HG03575 (cell line): Measurements from ENCODE around the gene UNC5A.

Experiments
- ATAC-seq: cut with Tn5 transposase; IDR thresholded peaks from one replicate; pipeline ENCODE4 v1.9.1; 2021; ENCODE audit not compliant: unreplicated experiment, insufficient number of reproducible peaks, low FRiP score; ENCODE audit errors: extremely low read depth

Gene UNC5A

DNA sequence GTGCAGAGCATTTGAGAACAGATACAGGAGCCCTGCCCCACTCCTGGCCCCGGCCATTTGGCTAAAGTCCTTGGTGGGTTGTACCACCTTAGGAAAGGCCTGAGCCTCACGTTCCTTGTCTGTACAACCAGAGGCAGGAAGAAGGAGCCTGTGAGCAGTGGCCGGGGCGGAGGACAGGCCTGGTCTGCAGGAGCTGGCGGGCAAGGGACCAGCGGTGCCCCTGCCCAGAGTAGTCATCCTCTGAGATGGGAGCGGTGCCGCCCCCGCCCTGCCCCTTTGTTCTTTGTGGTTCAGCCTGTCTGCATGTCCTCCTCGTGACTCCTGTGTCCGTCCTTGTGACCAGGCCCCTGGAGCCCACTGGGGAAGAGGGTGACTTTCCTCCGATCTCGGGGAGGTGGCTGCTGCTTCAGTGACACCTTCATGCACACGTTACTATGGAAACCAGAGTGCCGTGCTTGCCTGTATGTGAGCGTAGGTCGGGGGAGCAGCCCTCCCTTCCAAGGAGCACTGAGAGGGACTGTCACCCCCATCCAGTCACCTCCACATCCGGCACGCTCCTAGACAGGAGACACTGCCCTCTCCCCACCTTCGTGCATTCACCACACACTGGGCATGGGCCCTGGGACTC lies 42.9 kb downstream of the UNC5A start:
- no peak for ATAC-seq

DNA sequence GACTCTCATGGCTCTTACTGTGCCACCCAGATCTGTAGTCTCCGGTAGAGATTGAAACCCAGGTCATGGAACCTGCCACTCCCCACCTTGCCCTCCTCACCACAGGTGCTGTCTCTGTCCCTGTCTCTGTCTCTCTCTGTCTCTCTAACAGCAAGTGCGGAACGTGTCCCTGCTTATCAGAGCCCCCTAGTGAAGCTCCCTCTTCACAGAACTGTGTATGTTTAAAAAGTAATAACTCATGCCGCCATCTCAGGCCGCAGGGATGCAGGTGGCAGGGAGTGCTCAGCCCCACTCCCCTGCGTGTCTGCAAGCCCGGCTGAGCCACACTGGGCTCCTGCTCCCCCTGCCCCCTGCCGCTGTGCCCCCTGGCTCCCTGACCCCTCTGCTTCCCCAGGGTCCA lies 43.8 kb downstream of the UNC5A start:
- no peak for ATAC-seq

DNA sequence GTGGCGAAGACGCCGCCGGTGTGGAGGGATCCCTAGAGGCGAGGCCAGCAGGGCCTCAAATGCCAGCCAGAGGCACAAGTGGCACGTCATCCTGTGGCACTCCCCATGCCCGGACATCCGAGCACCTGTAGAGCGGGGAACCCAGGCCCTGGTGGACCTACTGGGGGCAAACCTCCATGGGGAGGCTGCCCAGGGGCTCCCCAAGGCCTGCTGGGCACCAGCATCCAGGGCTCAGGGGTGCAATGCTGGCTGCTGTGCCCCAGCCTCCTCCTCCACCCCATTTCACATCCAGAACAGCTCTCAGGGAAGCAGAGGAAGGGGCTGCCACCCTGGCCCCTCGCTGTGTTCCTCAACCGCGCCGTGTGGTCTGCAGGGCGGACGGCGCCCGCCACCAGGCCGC lies 45.2 kb downstream of the UNC5A start:
- ATAC-seq = no peak

DNA sequence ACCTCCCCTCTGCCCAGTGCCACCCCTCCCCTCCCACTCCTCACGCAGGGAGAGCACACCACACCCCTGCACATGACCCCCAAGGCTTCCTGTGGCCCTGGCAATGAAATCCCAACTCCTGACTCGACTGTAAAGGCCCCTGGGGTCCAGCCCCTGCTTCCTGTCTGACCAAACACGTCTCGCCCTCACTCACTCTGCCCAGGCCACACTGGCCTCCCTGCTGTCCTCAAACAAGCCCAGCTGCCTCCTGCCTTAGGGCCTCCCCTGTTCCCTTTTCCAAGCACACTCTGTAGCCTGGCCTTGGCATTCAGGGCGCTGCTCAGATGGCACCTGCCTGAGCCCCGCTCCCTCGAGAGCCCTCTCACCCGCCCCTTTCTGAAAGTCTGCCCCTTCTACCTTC lies 46.4 kb downstream of the UNC5A start:
- no peak for ATAC-seq

DNA sequence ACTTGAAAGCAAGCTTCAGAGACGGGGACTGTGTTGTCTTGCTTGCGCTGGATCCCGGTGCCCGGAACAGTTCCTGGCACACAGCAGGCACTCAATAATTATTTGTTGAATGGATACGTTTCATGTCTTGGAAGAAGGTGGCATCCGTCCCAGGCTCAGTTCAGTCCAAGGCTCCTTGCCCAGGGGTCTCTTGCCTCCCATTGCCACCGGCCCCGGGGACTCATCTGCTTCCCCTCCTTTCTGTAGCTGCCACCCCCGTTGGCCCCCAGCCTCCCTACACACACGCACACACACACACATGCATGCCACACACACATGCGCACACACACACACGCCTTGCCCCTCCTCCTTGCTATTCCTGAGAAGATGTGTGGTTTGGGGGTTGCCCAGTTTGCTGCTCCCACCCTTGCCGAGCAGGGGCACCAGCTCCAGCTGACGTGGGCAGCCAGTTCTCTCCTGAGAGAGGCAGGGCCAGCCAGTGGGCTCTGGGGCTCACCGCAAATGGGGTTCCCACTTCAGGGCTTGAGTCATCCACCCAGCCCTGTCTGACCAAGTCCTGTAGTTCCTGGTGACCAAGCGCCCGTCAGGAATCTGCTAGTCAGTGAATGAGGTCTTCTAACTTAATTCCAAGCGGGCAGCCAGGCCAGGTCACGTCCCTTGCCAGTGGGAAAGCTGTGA lies 47.0 kb downstream of the UNC5A start:
- no peak for ATAC-seq

DNA sequence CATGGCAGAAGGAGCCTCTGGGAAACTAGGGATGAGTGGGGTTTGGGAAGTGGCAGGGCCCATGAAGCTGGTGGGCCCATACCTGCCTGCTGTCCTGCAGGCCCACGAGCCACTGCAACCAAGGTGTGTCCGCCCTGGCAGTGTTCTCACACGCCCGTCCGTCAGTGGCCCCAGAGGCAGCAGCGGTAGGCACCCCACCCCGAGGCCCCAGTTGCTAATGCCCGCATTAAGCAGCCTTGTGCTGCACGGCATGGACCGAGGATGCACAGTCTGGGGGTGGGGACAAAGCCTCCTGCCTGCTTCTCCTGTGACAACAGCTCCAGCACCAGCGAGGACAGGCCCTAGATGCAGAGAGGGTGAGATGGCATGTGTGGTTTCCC lies 47.5 kb downstream of the UNC5A start:
- no peak for ATAC-seq

DNA sequence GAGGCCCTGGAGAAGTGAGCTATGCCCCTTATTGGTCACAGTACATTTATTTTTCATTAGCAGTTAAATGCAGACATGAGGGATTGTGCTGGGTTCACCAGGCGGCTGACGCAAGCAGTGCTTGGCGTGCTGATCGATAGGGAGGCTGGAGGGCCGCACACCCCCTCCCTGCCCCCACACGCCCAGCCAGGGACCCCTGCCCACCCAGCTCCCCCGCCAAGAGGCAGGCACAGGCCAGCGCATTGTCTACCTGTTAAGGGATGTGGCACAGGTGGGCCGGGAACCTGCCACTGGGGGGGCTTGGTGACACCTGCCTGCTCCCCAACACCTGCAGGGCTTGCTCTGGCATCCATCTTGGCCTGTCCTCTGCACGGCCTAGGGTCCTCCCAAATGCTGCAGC lies 49.6 kb downstream of the UNC5A start:
- no peak for ATAC-seq

DNA sequence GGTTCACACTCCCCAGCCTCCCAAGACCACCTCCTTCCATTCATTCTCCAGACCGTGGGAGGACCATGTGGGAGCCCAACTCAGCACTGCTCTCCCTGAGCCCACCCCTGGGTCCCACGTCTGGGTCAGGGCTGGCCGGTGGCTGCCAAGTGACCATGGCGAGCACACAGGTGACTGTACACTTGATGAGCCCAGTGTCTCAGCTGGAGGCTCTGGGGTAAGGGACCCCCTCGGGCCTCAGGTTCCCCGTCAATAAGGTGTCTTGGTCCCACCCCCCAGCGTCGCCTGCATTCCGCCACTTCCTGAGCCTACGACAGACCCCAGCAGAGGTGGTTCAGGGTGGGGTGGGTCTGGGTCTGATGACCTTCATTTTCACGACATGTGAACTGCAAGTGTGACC lies 50.0 kb downstream of the UNC5A start:
- no peak for ATAC-seq

DNA sequence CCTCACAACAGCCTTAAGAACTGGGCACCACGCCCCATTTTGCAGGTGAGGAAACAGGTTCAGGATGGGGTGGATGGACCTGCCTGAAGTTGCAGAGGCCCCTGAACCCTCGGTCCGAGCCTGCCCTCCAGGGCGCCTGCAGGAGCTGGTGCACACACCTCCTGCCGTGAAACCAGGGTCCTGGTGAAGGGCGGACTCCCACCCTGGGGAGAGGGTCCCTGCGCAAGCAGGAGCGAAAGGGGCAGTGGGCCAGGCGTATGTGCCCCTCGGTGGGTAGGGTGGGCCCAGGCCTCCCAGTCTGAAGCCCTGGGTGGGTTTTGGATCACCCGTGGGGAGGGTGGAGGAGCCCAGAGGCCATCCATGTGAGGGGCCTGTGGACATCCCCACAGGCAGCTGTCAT lies 50.9 kb downstream of the UNC5A start:
- no peak for ATAC-seq

DNA sequence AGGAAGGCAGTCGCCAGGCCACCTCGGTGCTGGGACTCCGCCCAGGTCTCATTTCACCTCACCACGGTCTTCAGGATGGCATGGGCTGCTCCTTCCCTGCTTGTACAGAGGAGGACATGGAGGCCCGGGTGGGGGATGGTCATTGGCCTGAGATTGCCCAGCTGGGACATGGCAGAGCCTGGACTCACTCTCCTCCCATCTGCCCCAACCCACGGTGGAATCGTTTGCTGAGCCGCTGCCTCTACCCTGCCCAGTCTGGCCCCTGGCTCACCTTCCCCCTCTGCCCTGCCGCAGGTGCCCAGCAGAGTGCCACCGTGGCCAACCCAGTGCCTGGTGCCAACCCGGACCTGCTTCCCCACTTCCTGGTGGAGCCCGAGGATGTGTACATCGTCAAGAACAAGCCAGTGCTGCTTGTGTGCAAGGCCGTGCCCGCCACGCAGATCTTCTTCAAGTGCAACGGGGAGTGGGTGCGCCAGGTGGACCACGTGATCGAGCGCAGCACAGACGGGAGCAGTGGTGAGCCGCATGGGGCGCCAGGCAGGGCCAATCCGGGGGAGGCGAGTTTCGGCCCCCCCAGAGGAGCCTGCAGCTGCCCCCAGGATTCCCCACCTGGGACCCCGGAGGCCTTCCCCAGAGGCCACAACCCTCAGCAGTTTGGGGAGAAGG lies 52.1 kb downstream of the UNC5A start:
- no peak for ATAC-seq

DNA sequence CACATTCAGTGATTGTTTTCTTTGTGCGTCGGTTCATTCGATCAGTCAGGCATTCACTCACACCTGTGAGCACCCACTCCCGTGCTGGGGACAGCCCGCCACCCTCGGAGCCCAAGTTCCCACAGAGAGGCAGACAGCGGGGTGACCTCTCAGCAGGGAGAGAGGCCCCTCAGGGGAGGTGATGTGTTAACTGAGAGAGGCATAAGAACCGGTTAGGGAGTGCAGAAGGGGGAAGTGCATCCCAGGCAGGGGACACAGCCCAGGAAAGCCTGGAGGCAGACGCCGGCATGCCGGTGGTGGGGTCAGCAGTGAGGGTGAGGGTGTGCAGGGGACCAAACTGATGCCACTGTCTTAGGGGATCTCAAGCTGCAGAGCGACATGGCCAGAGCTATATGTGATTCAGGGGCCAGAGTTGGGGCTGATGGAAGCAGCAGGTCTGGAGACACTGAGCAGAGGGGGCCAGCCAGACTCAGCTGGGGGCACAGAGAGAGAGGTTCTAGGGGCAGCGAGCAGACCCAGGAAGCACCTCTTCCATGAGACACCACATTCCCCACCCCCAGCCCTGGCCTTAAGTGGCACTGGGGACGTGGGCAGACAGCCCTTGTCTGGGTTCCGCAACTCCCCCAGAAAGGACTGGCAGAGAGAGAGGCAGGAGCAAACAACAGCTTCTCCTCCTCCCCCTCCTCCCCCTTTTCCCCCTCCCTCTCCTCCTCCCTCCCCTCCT lies 52.8 kb downstream of the UNC5A start:
- no peak for ATAC-seq

DNA sequence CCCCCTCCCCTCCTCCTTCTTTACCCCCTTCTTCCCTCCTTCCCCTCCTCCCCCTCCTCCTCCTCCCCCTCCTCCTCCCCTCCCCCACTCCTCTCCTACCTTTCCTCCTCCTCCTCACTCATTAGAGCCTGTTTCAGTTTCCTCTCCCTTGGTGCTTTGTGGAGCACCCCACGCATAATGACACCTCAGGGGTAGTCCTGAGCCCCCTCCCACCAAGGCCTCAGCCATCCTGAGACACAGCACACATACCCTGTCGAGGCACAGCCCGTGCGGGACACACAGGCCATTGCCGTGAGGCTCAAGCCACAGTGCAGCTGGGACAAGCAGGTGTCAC lies 53.4 kb downstream of the UNC5A start:
- ATAC-seq = no peak

DNA sequence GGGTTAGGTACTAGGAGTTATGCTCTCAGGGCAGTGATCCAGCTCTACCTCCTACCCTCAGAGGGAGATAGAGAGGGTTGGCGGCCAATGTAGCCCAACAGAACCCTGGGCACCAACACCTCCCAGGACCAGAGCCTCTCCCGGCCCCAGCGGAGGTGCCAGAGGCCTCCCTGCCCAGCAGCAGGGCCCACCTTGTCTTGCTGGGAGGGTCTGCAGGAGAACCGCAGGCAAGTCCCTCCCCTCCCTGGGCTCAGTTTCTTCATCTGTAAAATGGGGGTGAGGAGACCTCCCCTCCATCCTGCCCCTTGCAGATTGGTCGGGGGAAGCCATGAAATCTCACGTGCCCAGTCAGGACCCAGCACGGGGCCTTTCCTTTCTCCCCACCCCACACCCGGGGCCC lies 54.4 kb downstream of the UNC5A start:
- no peak for ATAC-seq

DNA sequence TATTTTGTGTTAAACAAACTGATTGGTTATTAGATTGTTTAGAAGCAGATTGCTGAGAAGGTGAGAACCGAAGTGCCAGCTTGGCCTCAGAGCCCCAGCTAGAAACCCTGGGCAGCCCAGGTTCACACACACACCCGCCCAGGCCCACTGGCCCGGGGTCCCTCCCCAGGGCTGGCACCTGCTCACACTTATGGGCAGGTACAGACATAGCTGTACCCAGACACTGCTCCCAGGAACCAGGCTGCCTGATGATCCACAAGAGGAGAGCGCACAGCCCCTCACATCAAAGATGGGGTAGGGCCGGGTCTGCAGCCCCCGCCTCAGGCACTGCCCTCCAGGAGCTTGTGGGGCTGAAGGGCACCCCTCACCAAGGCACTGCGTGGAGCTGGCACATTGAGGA lies 55.6 kb downstream of the UNC5A start:
- ATAC-seq = no peak

DNA sequence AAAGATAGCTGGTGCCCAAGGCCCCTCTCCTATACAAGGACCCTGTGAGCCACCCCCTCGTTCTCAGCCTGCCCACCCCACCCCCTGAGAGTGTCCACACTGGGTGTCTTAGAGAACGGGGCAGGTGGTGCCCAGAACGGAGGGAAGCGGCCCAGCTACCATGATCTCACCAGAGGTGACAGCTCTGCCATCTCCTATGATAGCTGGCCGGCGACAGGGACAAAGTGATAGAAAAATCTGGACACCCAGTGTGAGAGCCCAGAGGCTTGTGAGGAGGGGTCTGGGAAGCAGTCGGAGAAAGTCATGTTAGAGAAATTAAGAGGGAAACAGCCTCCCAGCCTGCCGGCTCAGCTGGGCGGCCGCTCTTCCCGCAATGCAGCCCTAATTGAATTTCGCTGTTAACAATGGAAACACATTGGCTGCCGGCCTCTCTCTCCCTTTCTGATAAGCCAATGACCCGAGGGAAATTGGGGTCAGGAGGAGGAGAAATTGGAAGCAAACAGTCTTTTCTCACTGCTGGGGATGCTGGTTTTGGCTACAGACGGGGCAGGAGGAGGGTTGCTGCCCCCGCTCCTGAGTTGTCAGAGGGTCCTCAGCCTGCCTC lies 56.5 kb downstream of the UNC5A start:
- ATAC-seq = no peak

DNA sequence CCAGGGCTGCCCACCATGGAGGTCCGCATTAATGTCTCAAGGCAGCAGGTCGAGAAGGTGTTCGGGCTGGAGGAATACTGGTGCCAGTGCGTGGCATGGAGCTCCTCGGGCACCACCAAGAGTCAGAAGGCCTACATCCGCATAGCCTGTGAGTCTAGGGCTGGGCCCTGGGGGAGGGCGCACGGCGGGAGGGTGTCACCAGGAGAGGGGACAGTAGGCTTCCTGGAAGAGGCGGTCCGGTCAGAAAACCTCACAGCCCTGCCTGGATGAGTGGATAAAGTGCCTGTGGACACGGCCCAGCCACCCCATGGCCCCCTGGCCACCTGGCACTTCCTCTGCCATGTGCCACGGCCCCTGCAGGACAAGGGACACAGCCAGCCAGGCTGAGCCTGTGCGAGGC lies 57.8 kb downstream of the UNC5A start:
- no peak for ATAC-seq

DNA sequence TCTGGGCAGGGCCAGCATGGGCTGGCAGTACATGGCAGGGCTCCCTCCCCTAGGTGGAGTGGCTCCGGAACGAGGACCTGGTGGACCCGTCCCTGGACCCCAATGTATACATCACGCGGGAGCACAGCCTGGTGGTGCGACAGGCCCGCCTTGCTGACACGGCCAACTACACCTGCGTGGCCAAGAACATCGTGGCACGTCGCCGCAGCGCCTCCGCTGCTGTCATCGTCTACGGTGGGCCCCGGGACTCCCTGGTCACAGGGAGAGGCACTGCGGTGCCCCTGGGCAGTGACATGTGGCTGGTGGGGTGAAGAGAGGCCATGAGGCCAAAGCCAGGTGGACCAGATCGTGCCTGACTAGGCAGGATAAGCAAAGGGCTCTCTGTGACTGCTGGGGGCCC lies 58.4 kb downstream of the UNC5A start:
- ATAC-seq = no peak

DNA sequence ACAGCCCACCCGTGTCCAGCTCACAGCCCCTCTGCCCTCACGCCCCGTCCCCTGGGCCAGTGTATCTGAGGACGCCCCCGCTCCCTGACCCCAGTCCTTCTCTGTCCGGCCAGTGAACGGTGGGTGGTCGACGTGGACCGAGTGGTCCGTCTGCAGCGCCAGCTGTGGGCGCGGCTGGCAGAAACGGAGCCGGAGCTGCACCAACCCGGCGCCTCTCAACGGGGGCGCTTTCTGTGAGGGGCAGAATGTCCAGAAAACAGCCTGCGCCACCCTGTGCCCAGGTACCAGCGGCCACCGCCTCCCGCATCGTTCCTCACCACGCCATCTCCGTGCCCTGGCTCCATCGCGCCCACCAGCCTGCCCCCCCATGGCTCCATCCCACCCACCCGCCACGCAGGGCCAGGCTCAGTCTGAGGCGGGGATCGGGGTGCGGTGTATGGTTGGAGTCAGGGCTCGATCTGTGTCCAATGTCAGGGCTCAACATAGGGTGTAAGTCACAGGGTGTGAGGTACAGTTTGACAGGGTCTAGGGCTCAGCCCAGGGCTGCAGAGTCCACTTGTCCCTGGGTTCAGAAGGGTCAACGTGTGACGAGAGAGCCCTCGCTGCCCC lies 59.2 kb downstream of the UNC5A start:
- ATAC-seq = no peak

DNA sequence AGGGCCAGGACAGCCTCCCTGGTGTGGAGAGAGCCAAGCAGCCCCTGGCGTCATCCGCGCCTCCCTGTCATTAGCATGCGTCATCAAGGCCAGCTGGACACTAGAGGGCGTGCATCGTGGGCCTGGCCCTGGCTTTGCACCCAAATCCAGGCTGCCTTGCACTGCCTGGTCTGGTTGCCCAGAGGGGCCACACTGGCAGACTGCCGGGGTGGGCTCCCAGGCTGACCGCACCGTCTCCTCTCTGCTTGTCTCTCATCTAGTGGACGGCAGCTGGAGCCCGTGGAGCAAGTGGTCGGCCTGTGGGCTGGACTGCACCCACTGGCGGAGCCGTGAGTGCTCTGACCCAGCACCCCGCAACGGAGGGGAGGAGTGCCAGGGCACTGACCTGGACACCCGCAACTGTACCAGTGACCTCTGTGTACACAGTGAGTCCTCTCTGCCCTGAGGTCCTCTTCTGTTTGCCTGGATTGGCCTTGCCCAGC lies 59.8 kb downstream of the UNC5A start:
- no peak for ATAC-seq
